ENCODE data around the gene EXOC8.
A peak's percentile ranks its signal among the peaks of the same experiment; 100 is the strongest.

EXOC8 gene

DNA sequence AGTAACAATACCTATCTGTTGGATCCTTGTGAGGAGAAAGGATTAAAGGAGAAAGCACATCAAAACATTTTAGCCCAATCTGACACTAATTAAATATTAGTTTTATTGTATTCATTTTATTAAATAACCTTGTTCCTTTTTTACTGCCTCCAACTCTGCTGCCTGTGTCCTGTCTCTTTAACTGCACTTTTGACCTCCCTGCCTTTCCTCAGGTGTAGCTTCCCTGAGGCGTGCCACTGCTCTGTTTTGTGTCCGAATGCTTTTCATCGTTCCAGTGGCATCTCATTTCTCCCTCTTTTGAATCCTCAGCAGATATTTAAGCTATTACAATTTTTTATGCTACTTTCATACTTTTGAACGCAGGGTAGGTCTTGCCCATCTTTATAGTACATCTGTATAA, 10.8 kb upstream of the EXOC8 start:
- no peak for DNase-seq (ENCODE audit: insufficient read length)
- no peak for FAIRE-seq
- no peak for TF ChIP-seq POLR2A (IDR thresholded peaks at IDR 0.05; ENCODE audit: low read depth, low read length)
- TF ChIP-seq POLR2AphosphoS5 (IDR thresholded peaks at IDR 0.05; ENCODE audit: low read depth, low read length): no peak
- TF ChIP-seq TAF1 (IDR thresholded peaks at IDR 0.05; ENCODE audit: borderline replicate concordance, low read depth, low read length): no peak

DNA sequence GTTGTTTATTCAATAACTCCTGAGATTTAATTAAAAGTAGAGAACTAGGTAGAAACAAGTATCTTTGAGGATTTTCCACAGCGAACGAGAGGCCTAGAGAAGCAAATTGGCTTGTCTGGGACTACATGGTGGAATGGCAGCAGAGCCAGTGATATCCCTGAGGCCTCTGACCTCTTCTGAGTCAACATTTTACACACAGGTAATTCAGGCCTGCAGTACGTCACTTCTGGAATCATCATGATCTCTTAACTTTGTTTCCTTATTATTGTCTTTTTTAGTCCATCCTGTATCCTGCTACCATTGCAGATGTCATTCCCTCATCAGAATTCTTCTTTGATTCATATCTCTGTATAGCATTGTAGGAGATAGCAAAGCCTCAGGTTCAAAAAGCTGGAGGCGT, 10.3 kb upstream of the EXOC8 start:
- TF ChIP-seq POLR2AphosphoS5 (IDR thresholded peaks at IDR 0.05; ENCODE audit: low read depth, low read length) (no peak), TAF1 (IDR thresholded peaks at IDR 0.05; ENCODE audit: borderline replicate concordance, low read depth, low read length) (no peak), POLR2A (IDR thresholded peaks at IDR 0.05; ENCODE audit: low read depth, low read length) (no peak)
- FAIRE-seq: no peak
- no peak for DNase-seq (ENCODE audit: insufficient read length)

DNA sequence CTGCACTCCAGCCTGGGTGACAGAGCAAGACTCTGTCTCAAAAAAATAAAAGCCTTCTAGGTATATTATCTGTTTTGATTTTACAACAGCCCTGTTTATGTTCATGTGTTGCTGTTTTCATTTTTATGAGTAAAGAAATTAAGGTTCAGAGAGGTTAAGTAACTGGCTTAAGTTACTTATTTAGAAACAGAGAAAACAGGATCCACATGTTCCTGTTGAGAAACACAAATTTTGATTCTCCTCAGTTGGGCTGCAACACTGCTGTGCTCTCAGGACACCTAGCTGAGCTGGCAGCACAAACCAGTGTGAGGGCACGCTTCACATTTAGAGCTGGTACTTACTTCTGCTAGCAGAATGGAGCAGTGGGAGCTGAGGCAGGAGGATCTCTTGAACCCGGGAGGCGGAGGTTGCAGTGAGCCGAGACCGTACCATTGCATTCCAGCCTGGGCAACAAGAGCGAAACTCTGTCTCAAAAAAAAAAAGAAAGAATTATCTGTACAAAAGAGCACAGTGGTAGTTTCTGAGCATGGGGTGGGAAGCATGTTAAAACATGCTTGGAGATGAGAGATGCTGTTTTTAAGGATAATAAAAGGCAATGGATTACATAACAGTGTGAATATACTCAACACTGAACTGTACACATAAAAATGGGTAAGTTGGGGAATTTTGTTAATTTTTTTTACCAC, 2.8 kb upstream of the EXOC8 start:
- TF ChIP-seq TAF1 (IDR thresholded peaks at IDR 0.05; ENCODE audit: borderline replicate concordance, low read depth, low read length) (no peak), POLR2AphosphoS5 (IDR thresholded peaks at IDR 0.05; ENCODE audit: low read depth, low read length) (no peak), POLR2A (IDR thresholded peaks at IDR 0.05; ENCODE audit: low read depth, low read length) (no peak)
- DNase-seq (ENCODE audit: insufficient read length): no peak
- no peak for FAIRE-seq

DNA sequence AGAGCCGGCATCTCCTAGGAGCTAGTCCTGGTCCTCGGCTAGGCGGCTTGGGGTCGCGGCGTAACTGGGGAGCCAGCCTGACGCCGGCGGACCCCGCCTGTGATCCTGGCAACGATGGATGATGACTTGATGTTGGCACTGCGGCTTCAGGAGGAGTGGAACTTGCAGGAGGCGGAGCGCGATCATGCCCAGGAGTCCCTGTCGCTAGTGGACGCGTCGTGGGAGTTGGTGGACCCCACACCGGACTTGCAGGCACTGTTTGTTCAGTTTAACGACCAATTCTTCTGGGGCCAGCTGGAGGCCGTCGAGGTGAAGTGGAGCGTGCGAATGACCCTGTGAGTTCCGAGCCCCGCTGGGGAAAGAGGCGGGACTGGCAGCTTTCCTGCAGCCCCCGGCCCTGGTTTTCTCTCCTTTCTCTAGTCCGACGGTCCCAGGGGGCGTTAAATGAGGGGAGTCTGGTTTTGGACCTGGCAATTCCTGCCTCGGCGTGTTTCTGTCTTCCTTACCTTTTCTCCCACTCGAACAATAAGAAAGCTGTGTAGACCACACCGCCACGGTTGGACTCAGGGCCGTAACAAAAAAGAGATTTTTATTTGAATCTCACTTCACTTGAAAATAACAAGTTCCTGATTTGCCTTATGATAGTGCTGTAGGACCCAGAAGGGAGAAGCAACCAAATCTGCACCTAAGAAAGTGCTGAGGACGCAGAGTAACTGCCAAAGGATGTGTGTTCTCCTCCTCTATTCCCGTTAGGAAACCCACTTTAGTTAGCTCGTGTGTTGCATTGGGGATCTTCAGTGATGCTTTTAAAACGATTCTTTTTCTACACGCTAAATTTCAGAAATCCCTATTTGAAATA, 847 bp upstream of the EXOC8 start, which contains the start of gene SPRTN:
Gene SPRTN, plus strand, starts transcription at position 24 of the 859 bp plus-strand sequence. Its CDS starts 91 bp downstream, at position 115.
- peak; percentile 34 for DNase-seq (ENCODE audit: insufficient read length)
- TF ChIP-seq POLR2AphosphoS5 (IDR thresholded peaks at IDR 0.05; ENCODE audit: low read depth, low read length): no peak
- TF ChIP-seq TAF1 (IDR thresholded peaks at IDR 0.05; ENCODE audit: borderline replicate concordance, low read depth, low read length): 0 out of 2 replicates have a peak, but pooled peaks have one; percentile 34
- no peak for FAIRE-seq

DNA sequence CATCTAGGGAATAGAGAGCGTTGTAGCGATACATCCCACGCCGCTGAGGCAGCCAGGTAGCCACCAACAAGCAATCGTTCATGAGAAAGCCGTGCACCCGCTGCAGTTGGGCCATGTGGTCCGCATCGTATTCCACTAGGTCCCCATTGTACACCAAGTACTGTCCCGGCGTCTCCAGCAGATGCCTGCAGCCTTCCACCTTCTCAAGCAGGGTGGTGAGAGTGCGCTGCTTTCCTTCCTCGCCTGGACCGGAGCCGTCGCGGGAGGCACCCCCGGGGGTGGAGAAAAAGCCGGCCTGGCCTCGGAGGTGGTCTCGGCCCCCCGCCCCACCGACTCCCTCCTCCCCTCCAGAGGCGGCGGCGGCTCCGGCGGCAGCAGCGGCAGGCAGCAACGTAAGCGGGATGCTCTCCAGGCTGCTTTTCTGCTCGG, 595 bp downstream of the EXOC8 start:
- FAIRE-seq (no peak), DNase-seq (ENCODE audit: insufficient read length) (no peak)
- TF ChIP-seq POLR2AphosphoS5 (IDR thresholded peaks at IDR 0.05; ENCODE audit: low read depth, low read length) (no peak), POLR2A (IDR thresholded peaks at IDR 0.05; ENCODE audit: low read depth, low read length) (no peak), TAF1 (IDR thresholded peaks at IDR 0.05; ENCODE audit: borderline replicate concordance, low read depth, low read length) (no peak)

DNA sequence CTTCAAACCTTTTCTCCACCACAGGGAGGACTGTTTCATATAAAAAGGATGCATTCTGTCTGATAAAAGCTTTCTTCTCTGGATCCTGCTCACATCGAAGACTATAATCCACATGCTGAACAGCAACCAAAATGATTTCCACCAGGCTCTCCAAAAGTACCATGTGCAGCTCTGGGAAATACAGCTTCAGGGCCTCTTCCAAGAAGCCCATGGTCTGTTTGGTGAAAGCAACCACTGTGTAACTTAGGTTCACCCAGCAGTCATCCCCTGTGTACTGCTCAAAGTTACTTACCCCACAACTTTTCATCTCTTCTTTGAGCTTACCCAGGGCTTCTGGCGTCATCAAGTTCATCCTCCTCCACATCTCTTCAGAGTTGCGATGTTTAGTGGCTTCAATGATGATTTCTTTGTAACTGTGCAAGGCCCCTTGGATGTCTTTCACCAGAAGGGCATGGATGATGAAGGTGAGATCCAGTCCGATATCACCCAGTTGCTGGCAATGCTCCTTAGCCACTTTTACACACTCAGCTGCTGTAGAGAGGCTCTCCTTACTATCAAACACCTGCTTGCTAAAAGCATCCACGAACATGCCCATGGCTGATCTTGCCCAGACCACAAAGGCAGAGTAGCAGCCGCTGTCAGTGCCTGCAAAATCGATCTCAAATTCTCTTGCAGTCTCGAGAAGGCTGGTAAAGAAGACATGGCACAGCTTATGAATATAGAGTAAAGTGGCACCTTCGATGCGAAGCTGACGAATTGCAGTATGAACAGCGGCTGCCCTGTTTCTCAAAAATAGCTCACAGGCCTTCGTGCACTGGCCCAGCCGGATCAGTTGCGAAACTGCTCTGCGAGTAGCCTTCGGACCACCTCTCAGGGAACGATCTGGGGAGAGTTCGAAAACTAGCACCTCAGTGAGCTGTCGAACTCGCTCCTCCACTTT, 1.7 kb downstream of the EXOC8 start:
- no peak for TF ChIP-seq POLR2A (IDR thresholded peaks at IDR 0.05; ENCODE audit: low read depth, low read length)
- TF ChIP-seq POLR2AphosphoS5 (IDR thresholded peaks at IDR 0.05; ENCODE audit: low read depth, low read length): no peak
- no peak for TF ChIP-seq TAF1 (IDR thresholded peaks at IDR 0.05; ENCODE audit: borderline replicate concordance, low read depth, low read length)
- DNase-seq (ENCODE audit: insufficient read length) (no peak), FAIRE-seq (no peak)

DNA sequence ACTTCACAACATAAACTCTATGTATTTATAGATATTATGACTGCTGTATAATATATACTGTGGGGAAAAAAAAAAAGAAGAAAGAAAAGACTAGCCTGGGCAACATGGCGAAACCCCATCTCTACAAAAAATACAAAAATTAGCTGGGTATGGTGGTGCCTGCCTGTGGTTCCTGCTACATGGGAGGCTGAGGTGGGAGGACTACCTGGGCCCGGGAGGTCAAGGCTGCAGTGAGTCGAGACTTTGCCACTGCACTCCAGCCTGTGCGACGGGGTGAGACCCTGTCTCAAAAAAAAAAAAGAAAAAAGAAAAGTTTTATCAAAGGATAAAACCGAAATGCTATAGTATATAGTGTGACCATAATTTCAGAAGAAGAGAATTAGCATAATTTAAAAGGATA, 2.7 kb downstream of the EXOC8 start:
- DNase-seq (ENCODE audit: insufficient read length) (no peak), FAIRE-seq (no peak)
- TF ChIP-seq TAF1 (IDR thresholded peaks at IDR 0.05; ENCODE audit: borderline replicate concordance, low read depth, low read length) (no peak), POLR2A (IDR thresholded peaks at IDR 0.05; ENCODE audit: low read depth, low read length) (no peak), POLR2AphosphoS5 (IDR thresholded peaks at IDR 0.05; ENCODE audit: low read depth, low read length) (no peak)

DNA sequence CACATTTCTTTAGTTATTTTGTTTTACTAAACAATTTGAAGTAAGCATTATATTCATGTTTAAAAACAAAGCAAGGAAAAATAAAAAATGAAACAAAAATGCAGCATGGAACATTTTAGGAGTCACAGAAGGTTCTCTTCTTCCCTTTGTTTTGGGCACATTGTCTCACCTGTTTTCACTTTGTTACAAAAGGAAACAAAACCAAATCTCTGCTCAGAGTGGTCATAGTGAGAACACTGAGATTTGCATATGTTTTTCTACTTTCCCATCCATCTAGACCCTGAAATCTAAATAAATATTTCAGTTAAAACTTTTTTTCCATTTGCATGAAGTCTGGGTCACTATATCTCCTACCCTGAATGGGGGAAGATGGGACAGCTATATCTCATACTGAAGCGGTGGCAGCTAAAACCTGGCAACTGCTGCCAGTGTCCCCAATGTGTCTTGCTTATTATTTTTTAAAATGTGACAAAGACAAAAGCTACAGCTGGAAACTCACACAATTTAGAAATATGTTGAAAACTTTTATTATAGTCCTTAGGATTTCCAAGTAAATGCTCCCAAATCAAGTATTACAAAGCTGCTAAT, 3.5 kb downstream of the EXOC8 start:
- FAIRE-seq (no peak), DNase-seq (ENCODE audit: insufficient read length) (no peak)
- no peak for TF ChIP-seq TAF1 (IDR thresholded peaks at IDR 0.05; ENCODE audit: borderline replicate concordance, low read depth, low read length)
- TF ChIP-seq POLR2AphosphoS5 (IDR thresholded peaks at IDR 0.05; ENCODE audit: low read depth, low read length): no peak
- no peak for TF ChIP-seq POLR2A (IDR thresholded peaks at IDR 0.05; ENCODE audit: low read depth, low read length)

DNA sequence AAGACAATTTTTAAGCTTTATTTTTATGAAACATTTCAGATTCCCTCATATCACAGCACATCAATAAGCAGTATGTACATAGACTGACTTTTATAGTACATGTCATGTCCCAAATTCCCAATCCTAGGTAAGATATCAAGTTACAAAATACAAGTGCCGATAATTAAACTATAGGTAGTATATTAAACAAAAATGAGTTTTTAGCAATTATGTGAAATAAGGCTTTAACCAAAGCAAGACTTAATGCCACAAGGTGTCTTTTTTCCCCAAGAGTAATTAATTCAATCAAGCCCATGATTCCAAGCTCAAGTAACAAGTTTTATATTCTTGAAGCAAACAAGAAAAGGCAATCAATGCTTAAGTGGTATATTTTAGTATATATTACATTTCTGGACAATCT, 4.9 kb downstream of the EXOC8 start:
- no peak for TF ChIP-seq POLR2AphosphoS5 (IDR thresholded peaks at IDR 0.05; ENCODE audit: low read depth, low read length)
- no peak for TF ChIP-seq POLR2A (IDR thresholded peaks at IDR 0.05; ENCODE audit: low read depth, low read length)
- DNase-seq (ENCODE audit: insufficient read length) (no peak), FAIRE-seq (no peak)

DNA sequence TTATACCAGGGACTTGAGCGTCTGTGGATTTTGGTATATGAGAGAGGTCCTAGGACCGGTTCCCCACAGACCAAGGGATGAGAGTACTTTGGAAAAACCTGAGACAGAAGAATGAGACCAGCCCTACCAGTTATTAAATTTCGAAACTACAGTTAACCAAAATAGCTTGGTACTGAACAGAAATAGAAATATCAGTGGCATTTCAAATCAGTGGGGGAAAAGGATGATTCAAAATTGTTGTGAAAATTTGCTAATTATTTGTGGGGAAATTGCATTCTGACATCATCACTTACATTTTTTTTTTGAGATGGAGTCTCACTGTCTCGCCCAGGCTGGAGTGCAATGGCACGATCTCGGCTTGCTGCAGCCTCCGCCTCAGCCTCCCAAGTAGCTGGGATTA, 8.2 kb downstream of the EXOC8 start:
- DNase-seq (ENCODE audit: insufficient read length) (no peak), FAIRE-seq (no peak)
- no peak for TF ChIP-seq POLR2AphosphoS5 (IDR thresholded peaks at IDR 0.05; ENCODE audit: low read depth, low read length)
- TF ChIP-seq TAF1 (IDR thresholded peaks at IDR 0.05; ENCODE audit: borderline replicate concordance, low read depth, low read length): no peak
- no peak for TF ChIP-seq POLR2A (IDR thresholded peaks at IDR 0.05; ENCODE audit: low read depth, low read length)

DNA sequence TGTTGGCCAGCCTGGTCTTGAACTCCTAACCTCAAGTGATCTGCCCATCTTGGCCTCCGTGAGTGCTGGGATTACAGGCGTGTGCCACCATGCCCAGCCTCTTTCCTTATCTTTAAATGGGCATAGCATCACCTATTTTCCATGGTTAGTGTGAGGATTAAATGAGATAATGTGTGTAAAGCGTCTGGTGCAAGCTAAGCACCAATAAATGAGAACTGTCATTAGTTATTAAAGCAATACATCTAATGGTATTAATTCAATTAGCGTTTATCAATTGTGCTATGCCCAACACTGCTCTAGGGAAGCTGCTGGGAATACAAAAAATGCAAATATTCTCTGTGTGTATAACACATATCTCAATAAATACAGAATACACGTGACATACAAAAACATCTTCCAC, 10.0 kb downstream of the EXOC8 start:
- DNase-seq (ENCODE audit: insufficient read length): no peak
- no peak for FAIRE-seq
- TF ChIP-seq TAF1 (IDR thresholded peaks at IDR 0.05; ENCODE audit: borderline replicate concordance, low read depth, low read length) (no peak), POLR2AphosphoS5 (IDR thresholded peaks at IDR 0.05; ENCODE audit: low read depth, low read length) (no peak), POLR2A (IDR thresholded peaks at IDR 0.05; ENCODE audit: low read depth, low read length) (no peak)
